ENCODE measurements around the gene TACR2.

- TF ChIP-seq, protein P1, sequence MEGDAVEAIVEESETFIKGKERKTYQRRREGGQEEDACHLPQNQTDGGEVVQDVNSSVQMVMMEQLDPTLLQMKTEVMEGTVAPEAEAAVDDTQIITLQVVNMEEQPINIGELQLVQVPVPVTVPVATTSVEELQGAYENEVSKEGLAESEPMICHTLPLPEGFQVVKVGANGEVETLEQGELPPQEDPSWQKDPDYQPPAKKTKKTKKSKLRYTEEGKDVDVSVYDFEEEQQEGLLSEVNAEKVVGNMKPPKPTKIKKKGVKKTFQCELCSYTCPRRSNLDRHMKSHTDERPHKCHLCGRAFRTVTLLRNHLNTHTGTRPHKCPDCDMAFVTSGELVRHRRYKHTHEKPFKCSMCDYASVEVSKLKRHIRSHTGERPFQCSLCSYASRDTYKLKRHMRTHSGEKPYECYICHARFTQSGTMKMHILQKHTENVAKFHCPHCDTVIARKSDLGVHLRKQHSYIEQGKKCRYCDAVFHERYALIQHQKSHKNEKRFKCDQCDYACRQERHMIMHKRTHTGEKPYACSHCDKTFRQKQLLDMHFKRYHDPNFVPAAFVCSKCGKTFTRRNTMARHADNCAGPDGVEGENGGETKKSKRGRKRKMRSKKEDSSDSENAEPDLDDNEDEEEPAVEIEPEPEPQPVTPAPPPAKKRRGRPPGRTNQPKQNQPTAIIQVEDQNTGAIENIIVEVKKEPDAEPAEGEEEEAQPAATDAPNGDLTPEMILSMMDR (conservative IDR thresholded peaks at IDR 0.05; ENCODE audit: low read depth in 2 of 2) = no peak
- TF ChIP-seq REST (IDR thresholded peaks at IDR 0.05; ENCODE audit: unreplicated experiment) (no peak), POLR2AphosphoS5 (IDR thresholded peaks at IDR 0.05; ENCODE audit: low read depth) (no peak)
Observed at GRCh38 chr10:69388488-69388887, 28.2 kb downstream of the TACR2 start.

Data from GM23338 (cell line).